ENCODE results near the gene DARS1.

DARS1 gene

GRCh38 chr2:136023416-136023815 lies 38.0 kb upstream of the DARS1 start:
- no peak for ATAC-seq
- no peak for TF ChIP-seq OSR1 (CRISPR knock-in tag; IDR thresholded peaks at IDR 0.05)
- no peak for TF ChIP-seq ZFP30 (CRISPR knock-in tag; IDR thresholded peaks at IDR 0.05)
- TF ChIP-seq, protein P1, sequence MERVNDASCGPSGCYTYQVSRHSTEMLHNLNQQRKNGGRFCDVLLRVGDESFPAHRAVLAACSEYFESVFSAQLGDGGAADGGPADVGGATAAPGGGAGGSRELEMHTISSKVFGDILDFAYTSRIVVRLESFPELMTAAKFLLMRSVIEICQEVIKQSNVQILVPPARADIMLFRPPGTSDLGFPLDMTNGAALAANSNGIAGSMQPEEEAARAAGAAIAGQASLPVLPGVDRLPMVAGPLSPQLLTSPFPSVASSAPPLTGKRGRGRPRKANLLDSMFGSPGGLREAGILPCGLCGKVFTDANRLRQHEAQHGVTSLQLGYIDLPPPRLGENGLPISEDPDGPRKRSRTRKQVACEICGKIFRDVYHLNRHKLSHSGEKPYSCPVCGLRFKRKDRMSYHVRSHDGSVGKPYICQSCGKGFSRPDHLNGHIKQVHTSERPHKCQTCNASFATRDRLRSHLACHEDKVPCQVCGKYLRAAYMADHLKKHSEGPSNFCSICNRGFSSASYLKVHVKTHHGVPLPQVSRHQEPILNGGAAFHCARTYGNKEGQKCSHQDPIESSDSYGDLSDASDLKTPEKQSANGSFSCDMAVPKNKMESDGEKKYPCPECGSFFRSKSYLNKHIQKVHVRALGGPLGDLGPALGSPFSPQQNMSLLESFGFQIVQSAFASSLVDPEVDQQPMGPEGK (CRISPR knock-in tag; IDR thresholded peaks at IDR 0.05; ENCODE audit: borderline replicate concordance): no peak
- no peak for TF ChIP-seq TCF4 (CRISPR knock-in tag; IDR thresholded peaks at IDR 0.05; ENCODE audit: borderline replicate concordance)
- TF ChIP-seq BACH2 (CRISPR knock-in tag; IDR thresholded peaks at IDR 0.05; ENCODE audit: borderline replicate concordance): no peak
- no peak for TF ChIP-seq GLIS3 (CRISPR knock-in tag; IDR thresholded peaks at IDR 0.05)
- TF ChIP-seq TOX (CRISPR knock-in tag; IDR thresholded peaks at IDR 0.05; ENCODE audit: borderline replicate concordance): no peak
- no peak for TF ChIP-seq ARNTL (CRISPR knock-in tag; IDR thresholded peaks at IDR 0.05; ENCODE audit: borderline replicate concordance, low read depth)

GRCh38 chr2:136022396-136023146 lies 37.1 kb upstream of the DARS1 start:
- TF ChIP-seq ZNF565 (CRISPR knock-in tag; conservative IDR thresholded peaks at IDR 0.05; ENCODE audit: low read depth) (no peak), TCF4 (CRISPR knock-in tag; IDR thresholded peaks at IDR 0.05; ENCODE audit: borderline replicate concordance) (no peak), ZFP3 (CRISPR knock-in tag; IDR thresholded peaks at IDR 0.05) (no peak)
- ATAC-seq: no peak

- TF ChIP-seq BACH2 (CRISPR knock-in tag; IDR thresholded peaks at IDR 0.05; ENCODE audit: borderline replicate concordance) (no peak), ZNF70 (CRISPR knock-in tag; IDR thresholded peaks at IDR 0.05) (no peak), GLIS3 (CRISPR knock-in tag; IDR thresholded peaks at IDR 0.05) (no peak), TOX (CRISPR knock-in tag; IDR thresholded peaks at IDR 0.05; ENCODE audit: borderline replicate concordance) (no peak), PPARA (CRISPR knock-in tag; IDR thresholded peaks at IDR 0.05; ENCODE audit: borderline replicate concordance) (no peak), OSR1 (CRISPR knock-in tag; IDR thresholded peaks at IDR 0.05) (no peak)
- TF ChIP-seq, protein P2, sequence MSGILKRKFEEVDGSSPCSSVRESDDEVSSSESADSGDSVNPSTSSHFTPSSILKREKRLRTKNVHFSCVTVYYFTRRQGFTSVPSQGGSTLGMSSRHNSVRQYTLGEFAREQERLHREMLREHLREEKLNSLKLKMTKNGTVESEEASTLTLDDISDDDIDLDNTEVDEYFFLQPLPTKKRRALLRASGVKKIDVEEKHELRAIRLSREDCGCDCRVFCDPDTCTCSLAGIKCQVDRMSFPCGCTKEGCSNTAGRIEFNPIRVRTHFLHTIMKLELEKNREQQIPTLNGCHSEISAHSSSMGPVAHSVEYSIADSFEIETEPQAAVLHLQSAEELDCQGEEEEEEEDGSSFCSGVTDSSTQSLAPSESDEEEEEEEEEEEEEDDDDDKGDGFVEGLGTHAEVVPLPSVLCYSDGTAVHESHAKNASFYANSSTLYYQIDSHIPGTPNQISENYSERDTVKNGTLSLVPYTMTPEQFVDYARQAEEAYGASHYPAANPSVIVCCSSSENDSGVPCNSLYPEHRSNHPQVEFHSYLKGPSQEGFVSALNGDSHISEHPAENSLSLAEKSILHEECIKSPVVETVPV (CRISPR knock-in tag; IDR thresholded peaks at IDR 0.05): no peak
- ATAC-seq: no peak
Observed at GRCh38 chr2:136021976-136022375, 36.5 kb upstream of the DARS1 start.

GRCh38 chr2:136021406-136021805 lies 36.0 kb upstream of the DARS1 start:
- TF ChIP-seq RARB (CRISPR knock-in tag; IDR thresholded peaks at IDR 0.05) (no peak), ZNF8 (CRISPR knock-in tag; IDR thresholded peaks at IDR 0.05) (no peak), CSDC2 (CRISPR knock-in tag; IDR thresholded peaks at IDR 0.05) (no peak), ZNF565 (CRISPR knock-in tag; conservative IDR thresholded peaks at IDR 0.05; ENCODE audit: low read depth) (no peak), TCF4 (CRISPR knock-in tag; IDR thresholded peaks at IDR 0.05; ENCODE audit: borderline replicate concordance) (no peak), ESRRG (CRISPR knock-in tag; IDR thresholded peaks at IDR 0.05) (no peak), TOX (CRISPR knock-in tag; IDR thresholded peaks at IDR 0.05; ENCODE audit: borderline replicate concordance) (no peak), ZFP3 (CRISPR knock-in tag; IDR thresholded peaks at IDR 0.05) (no peak), GLIS3 (CRISPR knock-in tag; IDR thresholded peaks at IDR 0.05) (no peak), BACH2 (CRISPR knock-in tag; IDR thresholded peaks at IDR 0.05; ENCODE audit: borderline replicate concordance) (no peak)
- TF ChIP-seq, protein P2 (CRISPR knock-in tag; IDR thresholded peaks at IDR 0.05): no peak
- TF ChIP-seq, protein P3, sequence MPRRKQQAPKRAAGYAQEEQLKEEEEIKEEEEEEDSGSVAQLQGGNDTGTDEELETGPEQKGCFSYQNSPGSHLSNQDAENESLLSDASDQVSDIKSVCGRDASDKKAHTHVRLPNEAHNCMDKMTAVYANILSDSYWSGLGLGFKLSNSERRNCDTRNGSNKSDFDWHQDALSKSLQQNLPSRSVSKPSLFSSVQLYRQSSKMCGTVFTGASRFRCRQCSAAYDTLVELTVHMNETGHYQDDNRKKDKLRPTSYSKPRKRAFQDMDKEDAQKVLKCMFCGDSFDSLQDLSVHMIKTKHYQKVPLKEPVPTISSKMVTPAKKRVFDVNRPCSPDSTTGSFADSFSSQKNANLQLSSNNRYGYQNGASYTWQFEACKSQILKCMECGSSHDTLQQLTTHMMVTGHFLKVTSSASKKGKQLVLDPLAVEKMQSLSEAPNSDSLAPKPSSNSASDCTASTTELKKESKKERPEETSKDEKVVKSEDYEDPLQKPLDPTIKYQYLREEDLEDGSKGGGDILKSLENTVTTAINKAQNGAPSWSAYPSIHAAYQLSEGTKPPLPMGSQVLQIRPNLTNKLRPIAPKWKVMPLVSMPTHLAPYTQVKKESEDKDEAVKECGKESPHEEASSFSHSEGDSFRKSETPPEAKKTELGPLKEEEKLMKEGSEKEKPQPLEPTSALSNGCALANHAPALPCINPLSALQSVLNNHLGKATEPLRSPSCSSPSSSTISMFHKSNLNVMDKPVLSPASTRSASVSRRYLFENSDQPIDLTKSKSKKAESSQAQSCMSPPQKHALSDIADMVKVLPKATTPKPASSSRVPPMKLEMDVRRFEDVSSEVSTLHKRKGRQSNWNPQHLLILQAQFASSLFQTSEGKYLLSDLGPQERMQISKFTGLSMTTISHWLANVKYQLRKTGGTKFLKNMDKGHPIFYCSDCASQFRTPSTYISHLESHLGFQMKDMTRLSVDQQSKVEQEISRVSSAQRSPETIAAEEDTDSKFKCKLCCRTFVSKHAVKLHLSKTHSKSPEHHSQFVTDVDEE (CRISPR knock-in tag; IDR thresholded peaks at IDR 0.05): no peak
- TF ChIP-seq, protein P4, sequence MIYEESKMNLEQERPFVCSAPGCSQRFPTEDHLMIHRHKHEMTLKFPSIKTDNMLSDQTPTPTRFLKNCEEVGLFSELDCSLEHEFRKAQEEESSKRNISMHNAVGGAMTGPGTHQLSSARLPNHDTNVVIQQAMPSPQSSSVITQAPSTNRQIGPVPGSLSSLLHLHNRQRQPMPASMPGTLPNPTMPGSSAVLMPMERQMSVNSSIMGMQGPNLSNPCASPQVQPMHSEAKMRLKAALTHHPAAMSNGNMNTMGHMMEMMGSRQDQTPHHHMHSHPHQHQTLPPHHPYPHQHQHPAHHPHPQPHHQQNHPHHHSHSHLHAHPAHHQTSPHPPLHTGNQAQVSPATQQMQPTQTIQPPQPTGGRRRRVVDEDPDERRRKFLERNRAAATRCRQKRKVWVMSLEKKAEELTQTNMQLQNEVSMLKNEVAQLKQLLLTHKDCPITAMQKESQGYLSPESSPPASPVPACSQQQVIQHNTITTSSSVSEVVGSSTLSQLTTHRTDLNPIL (CRISPR knock-in tag; IDR thresholded peaks at IDR 0.05; ENCODE audit: low read depth): no peak
- TF ChIP-seq, protein P1 (CRISPR knock-in tag; IDR thresholded peaks at IDR 0.05; ENCODE audit: borderline replicate concordance): no peak
- no peak for ATAC-seq
